DOHH2 (cell line): Measurements from ENCODE around the gene BTBD3.

Experiments used
- H3F3A ChIP-seq: fragments of 200-600 bp; sonication (generic), shearing (Covaris generic); 2 replicates; pipeline ENCODE4 v1.6.0; 2016; ENCODE audit warnings: antibody characterized with exemption, mild to moderate bottlenecking; ENCODE audit not compliant: control insufficient read depth, insufficient read depth
- H3K27ac ChIP-seq: fragments of 200-600 bp; sonication (generic); 2 replicates; pipeline ENCODE4 v1.5.1; 2014; ENCODE audit warnings: low read depth, mild to moderate bottlenecking, low read length, moderate library complexity
- H3K27me3 ChIP-seq: fragments of 200-600 bp; sonication (generic); 2 replicates; pipeline ENCODE4 v1.6.1; 2014; ENCODE audit warnings: mild to moderate bottlenecking, low read length, mixed read lengths; ENCODE audit not compliant: control insufficient read depth
- H3K36me3 ChIP-seq: fragments of 200-600 bp; sonication (generic); 2 replicates; pipeline ENCODE4 v1.6.1; 2014; ENCODE audit warnings: mild to moderate bottlenecking, low read length, moderate library complexity, mixed read lengths; ENCODE audit not compliant: control insufficient read depth
- H3K4me1 ChIP-seq: fragments of 200-600 bp; sonication (generic); 2 replicates; pipeline ENCODE4 v1.6.1; 2014; ENCODE audit warnings: mild to moderate bottlenecking, low read length, mixed read lengths; ENCODE audit not compliant: control insufficient read depth
- H3K4me2 ChIP-seq: fragments of 200-600 bp; sonication (generic); 2 replicates; pipeline ENCODE4 v1.6.0; 2014; ENCODE audit warnings: mild to moderate bottlenecking, low read length, moderate library complexity
- H3K4me3 ChIP-seq: fragments of 200-600 bp; sonication (generic); 2 replicates; pipeline ENCODE4 v1.5.1; 2014; ENCODE audit warnings: mild to moderate bottlenecking, low read length, mixed read lengths
- H3K79me2 ChIP-seq: fragments of 200-600 bp; sonication (generic); 2 replicates; pipeline ENCODE4 v1.6.1; 2014; ENCODE audit warnings: mild to moderate bottlenecking, low read length, mixed read lengths; ENCODE audit not compliant: control insufficient read depth
- H3K9me2 ChIP-seq: fragments of 200-600 bp; sonication (generic); replicated peaks from 2 replicates; pipeline ENCODE4 v1.6.1; 2014; ENCODE audit warnings: mild to moderate bottlenecking, low read length, mixed read lengths; ENCODE audit not compliant: control insufficient read depth
- H3K9me3 ChIP-seq: fragments of 200-600 bp; sonication (generic); 2 replicates; pipeline ENCODE4 v1.6.1; 2014; ENCODE audit warnings: antibody characterized with exemption, low read length, mixed read lengths; ENCODE audit not compliant: control insufficient read depth, insufficient read depth
- H4K20me1 ChIP-seq: fragments of 200-600 bp; sonication (generic); 2 replicates; pipeline ENCODE4 v1.6.0; 2014; ENCODE audit warnings: low read depth, mild to moderate bottlenecking, antibody characterized with exemption, low read length, moderate library complexity; ENCODE audit not compliant: control insufficient read depth, insufficient read depth
- EZH2phosphoT487 ChIP-seq: fragments of 200-600 bp; sonication (generic); IDR thresholded peaks from 2 replicates; pipeline ENCODE4 v1.6.1; 2017; ENCODE audit warnings: borderline replicate concordance, mild to moderate bottlenecking, antibody characterized with exemption, low read length, moderate library complexity, mixed read lengths
- TF ChIP-seq, protein P1 (sequence below): fragments of 200-600 bp; sonication (generic); IDR thresholded peaks from one replicate; pipeline ENCODE4 v1.5.1; 2014; ENCODE audit warnings: antibody characterized with exemption, mild to moderate bottlenecking, low read depth, low read length; ENCODE audit not compliant: poor library complexity, severe bottlenecking

The BTBD3 gene

DNA sequence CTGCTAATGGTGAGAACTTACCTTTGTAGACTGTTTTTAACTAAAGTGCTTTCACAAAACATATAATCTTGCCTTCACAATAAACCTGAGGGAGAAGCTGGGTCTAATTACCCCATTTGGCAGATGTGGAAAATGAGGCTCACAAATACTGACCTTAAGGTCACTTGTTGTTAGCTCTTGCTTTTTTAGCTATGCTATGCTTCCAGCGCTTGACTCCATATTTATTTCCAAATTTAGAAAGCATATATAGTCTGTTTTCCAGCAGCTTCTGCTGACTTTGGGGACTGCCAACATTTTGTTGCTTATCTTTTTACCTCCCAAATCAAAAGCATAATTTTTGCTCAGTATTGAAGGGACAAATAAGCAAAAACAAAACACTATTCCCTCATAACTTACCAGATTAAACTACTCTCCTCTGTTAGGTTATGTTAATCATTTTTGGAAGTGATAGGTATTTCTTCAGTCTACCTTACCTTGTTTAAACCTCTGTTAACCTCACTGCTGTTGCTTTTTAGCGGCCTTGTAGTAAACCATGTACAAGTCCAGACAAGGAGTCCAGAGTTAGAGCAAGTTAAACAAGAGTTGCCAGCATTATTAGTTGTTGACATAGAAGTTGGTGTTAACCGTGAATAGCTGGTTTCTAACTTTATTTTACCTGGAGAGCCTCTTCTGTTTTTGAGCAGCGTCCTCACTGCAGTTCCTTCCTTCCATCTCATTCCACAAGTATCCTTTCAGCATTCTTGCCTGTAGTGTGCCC, 4.9 kb upstream of the BTBD3 start:
- Histone ChIP-seq H3K36me3 (no peaks in the 10 kb centered on the region), H3F3A (no peaks in the 10 kb centered on the region), H3K9me2 (no peaks in the 10 kb centered on the region), H3K4me1 (no peaks in the 10 kb centered on the region), H3K27me3 (no peaks in the 10 kb centered on the region), H3K27ac (no peak overlapping the region), H3K9me3 (no peaks in the 10 kb centered on the region), H3K79me2 (no peaks in the 10 kb centered on the region), H4K20me1 (no peaks in the 10 kb centered on the region), H3K4me2 (no peak overlapping the region), H3K4me3 (no peak overlapping the region)
- no peak for TF ChIP-seq EZH2phosphoT487
- TF ChIP-seq, protein P1, sequence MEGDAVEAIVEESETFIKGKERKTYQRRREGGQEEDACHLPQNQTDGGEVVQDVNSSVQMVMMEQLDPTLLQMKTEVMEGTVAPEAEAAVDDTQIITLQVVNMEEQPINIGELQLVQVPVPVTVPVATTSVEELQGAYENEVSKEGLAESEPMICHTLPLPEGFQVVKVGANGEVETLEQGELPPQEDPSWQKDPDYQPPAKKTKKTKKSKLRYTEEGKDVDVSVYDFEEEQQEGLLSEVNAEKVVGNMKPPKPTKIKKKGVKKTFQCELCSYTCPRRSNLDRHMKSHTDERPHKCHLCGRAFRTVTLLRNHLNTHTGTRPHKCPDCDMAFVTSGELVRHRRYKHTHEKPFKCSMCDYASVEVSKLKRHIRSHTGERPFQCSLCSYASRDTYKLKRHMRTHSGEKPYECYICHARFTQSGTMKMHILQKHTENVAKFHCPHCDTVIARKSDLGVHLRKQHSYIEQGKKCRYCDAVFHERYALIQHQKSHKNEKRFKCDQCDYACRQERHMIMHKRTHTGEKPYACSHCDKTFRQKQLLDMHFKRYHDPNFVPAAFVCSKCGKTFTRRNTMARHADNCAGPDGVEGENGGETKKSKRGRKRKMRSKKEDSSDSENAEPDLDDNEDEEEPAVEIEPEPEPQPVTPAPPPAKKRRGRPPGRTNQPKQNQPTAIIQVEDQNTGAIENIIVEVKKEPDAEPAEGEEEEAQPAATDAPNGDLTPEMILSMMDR, result no peak

DNA sequence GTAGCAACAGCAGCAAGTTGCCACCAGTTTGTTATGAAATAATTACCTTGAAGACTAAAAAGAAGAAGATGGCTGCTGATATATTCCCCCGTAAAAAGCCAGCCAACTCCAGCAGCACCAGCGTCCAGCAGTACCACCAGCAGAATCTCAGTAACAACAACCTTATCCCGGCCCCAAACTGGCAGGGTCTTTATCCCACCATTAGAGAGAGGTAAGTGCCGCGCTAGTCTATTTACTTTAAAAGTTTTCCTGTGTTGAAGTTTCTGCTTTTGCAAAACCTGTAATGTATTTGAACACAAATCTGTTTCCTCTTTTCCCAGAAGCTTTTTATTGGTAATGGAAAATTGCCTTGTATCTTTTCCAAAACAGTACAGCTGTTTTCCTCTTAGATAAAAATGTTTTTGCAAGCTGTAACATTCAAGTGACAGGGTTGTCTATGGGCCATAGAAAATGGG, 725 bp downstream of the BTBD3 start:
- H3F3A ChIP-seq, result no peaks in the 10 kb centered on the region
- no peak overlapping the region for H3K4me2 ChIP-seq
- H3K36me3 ChIP-seq, result no peaks in the 10 kb centered on the region
- no peak overlapping the region for H3K27ac ChIP-seq
- H4K20me1 ChIP-seq, result no peaks in the 10 kb centered on the region
- no peaks in the 10 kb centered on the region for H3K27me3 ChIP-seq
- H3K9me3 ChIP-seq, result no peaks in the 10 kb centered on the region
- no peak for TF ChIP-seq EZH2phosphoT487
- H3K4me1 ChIP-seq, result no peaks in the 10 kb centered on the region
- no peak overlapping the region for H3K4me3 ChIP-seq
- H3K79me2 ChIP-seq, result no peaks in the 10 kb centered on the region
- no peaks in the 10 kb centered on the region for H3K9me2 ChIP-seq

DNA sequence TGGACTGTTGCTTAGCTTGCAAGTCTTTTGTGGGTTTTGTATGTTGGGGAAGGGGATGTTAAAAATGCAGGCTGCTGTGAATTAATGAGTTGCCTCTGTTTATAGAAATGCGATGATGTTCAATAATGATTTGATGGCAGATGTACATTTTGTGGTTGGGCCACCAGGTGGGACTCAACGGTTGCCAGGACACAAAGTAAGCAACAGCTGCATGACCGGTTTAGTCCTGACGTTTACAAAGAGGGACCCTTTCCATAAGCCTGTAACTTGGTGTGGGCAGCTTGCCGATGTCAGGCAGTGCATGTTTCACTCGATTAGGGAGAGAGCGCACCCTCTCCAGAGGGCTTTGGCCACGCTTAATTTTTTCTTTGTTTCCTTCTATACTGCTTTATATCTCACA, 1.3 kb downstream of the BTBD3 start:
- Histone ChIP-seq H3K27me3 (no peaks in the 10 kb centered on the region), H3K9me2 (no peaks in the 10 kb centered on the region), H3K79me2 (no peaks in the 10 kb centered on the region), H3K9me3 (no peaks in the 10 kb centered on the region), H3K4me3 (no peak overlapping the region), H4K20me1 (no peaks in the 10 kb centered on the region), H3F3A (no peaks in the 10 kb centered on the region), H3K27ac (no peak overlapping the region), H3K36me3 (no peaks in the 10 kb centered on the region), H3K4me1 (no peaks in the 10 kb centered on the region), H3K4me2 (no peak overlapping the region)
- no peak for TF ChIP-seq EZH2phosphoT487
- TF ChIP-seq, protein P1, result no peak

DNA sequence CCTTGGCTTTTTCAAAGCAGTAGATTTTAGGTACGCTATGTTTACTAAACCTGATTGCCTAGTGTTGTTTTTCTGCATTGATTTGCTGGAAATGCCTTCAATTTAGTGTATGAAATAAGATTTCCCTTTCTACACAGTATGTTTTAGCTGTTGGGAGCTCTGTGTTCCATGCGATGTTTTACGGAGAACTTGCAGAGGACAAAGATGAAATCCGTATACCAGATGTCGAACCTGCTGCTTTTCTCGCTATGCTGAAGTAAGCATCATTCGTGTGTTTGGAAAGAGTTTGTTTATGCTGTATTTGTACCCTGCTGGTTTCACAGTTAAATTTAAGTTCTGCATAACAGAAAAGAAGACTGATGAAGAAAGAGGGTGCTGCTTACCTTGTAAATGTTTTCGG, 1.9 kb downstream of the BTBD3 start:
- H3K4me2 ChIP-seq, result no peak overlapping the region
- no peaks in the 10 kb centered on the region for H3F3A ChIP-seq
- TF ChIP-seq EZH2phosphoT487, result no peak
- TF ChIP-seq, protein P1, result no peak
- H3K9me2 ChIP-seq, result no peaks in the 10 kb centered on the region
- H3K79me2 ChIP-seq, result no peaks in the 10 kb centered on the region
- no peaks in the 10 kb centered on the region for H3K4me1 ChIP-seq
- no peaks in the 10 kb centered on the region for H3K27me3 ChIP-seq
- no peaks in the 10 kb centered on the region for H3K9me3 ChIP-seq
- H3K27ac ChIP-seq, result no peak overlapping the region
- no peaks in the 10 kb centered on the region for H4K20me1 ChIP-seq
- H3K36me3 ChIP-seq, result no peaks in the 10 kb centered on the region
- H3K4me3 ChIP-seq, result no peak overlapping the region
